Measurements from ENCODE around the gene ANKRD11.

The ANKRD11 gene

DNA sequence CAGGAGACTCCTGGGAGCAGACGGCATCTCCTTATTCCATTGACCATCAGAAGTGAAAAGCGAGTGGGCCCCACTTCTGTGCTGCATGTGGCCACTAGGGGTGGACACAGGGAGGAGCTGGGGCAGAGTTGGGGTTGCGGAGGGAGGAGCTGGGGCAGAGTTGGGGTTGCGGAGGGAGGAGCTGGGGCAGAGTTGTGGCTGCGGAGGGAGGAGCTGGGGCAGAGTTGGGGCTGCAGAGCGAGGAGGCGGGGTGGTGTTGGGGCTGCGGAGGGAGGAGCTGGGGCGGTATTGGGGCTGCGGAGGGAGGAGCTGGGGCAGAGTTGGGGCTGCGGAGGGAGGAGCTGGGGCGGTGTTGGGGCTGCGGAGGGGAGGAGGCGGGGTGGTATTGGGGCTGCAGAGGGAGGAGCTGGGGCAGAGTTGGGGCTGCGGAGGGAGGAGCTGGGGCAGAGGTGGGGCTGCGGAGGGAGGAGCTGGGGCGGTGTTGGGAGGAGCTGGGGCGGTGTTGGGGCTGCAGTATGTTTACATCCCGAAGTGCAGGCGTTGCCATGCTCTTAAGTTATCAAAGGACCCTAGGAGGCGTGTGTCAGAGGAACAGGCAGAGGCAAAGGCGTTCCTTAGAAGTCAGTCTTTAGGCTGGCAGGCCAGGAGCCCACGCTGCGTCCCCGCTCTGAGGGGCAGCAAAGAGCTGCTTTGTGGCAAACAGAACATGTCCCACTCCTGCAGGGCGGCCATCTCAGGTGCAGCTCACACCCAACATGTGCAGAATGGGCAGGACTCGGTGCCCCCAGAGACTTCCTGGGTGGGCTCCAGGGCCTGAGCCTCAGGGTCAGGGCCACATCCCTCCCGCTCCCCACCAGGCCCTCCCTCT lies 196.9 kb downstream of the ANKRD11 start:
- no peak for DNase-seq

DNA sequence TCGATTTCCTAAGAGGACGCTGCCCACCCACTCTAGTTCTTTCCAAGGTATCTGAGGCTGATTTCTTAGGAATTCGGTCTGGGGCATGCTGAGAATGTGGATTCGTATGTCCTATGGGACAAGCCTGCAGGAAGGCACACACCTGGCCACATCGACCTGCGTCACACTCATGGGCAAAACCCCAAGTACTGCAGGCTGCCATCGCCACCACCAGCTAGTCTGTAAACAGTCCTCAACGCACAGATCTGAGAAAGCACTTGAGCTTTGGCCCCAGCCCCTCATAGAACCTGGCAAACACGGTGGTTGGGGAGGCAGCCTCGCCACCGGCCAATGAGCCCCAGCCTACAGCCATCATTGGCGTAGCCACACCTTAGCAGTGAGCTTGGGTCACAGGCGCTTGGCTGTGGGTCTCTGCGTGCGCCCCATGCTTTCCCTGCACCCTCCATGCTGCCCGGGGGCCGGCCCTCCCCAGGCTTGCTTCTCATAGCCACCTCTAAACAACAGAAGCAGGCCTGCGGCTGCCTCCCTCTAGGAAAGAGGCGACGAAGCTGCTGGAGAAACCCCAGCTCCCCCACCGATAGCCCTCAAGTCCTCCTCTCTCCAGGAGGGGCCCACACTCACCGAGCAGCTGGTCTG lies 197.8 kb downstream of the ANKRD11 start:
- DNase-seq: no peak

- no peak for DNase-seq
These were observed 198.6 kb downstream of the ANKRD11 start for GRCh38 chr16:89291776-89292175.

GRCh38 chr16:89291363-89291762 lies 199.0 kb downstream of the ANKRD11 start:
- no peak for DNase-seq

- DNase-seq: no peak
These were observed 199.5 kb downstream of the ANKRD11 start for GRCh38 chr16:89290887-89291286.

GRCh38 chr16:89290472-89290871 lies 199.9 kb downstream of the ANKRD11 start:
- no peak for DNase-seq

DNA sequence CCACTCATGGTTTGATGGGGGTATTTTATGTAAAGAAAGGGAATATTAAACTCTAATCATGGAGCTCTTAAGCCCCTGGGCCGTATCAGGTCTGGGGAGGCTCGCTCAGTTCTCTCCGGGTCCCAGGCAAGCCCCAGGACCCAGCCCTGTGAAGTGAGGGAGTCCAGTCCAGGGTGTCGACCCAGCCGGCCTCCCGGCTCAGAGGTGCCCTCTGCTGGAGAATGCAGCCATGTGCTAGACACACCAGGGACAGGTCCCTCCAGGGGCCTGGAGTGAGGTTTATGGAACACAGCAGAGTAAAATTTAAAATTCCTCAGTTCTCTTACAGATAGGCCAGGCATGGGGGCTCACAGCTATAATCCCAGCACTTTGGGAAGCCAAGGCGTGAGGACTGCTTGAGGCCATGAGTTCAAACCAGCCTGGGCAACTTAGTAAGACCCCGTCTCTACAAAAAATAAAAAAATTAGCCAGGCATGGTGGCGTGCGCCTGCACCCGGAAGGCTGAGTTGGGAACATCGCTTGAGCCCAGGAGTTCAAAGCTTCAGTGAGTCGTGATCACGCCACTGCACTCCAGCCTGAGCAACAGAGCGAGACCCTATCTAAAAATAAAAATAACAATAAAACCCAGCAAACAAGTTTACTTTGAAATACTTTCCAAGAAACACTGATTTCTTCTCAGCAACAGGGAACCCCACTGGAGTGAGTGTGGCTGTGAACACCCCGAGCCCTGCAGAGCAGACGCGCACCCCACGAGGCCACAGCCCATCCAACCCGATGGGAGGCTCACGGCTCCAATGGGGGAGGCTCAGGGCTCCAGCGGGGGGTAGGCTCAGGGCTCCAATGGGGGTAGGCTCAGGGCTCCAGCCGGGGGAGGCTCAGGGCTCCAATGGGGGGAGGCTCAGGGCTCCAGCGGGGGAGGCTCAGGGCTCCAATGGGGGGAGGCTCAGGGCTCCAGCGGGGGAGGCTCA lies 200.6 kb downstream of the ANKRD11 start:
- peak; percentile 20 to 64 (median 27) for DNase-seq

DNA sequence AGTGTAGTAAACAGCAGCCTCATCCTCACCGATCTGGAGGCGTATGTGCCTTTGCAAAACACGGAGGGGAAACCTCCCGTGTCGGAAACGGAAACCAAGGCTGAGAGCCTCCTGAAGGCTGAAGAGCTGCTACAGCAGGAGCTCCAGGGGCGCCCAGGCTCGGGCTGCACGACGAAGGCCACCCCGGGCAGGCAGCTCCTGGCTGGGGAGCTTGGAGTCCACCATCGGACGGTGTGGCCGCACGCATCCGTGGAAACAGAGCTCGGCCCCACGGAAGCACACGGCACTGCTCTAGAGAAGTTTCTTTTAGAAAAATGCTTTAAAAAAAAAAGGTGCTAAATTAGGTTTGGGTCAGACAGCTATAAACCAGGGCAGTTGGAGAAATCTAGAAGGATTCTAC lies 201.4 kb downstream of the ANKRD11 start:
- no peak for DNase-seq

DNA sequence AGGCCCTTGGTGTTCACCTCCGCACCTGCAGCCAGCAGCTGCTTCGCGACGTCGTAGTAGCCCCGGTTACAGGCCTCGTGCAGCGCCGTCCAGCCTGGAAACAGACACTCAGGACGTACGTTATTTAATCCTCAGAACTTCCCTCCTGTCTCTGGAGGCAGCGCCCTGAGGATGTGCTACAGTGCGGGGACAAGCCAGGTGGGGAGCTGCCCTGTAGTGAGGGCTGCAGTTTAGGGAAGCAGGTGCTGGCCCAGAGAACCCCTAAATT lies 201.8 kb downstream of the ANKRD11 start:
- no peak for DNase-seq

DNA sequence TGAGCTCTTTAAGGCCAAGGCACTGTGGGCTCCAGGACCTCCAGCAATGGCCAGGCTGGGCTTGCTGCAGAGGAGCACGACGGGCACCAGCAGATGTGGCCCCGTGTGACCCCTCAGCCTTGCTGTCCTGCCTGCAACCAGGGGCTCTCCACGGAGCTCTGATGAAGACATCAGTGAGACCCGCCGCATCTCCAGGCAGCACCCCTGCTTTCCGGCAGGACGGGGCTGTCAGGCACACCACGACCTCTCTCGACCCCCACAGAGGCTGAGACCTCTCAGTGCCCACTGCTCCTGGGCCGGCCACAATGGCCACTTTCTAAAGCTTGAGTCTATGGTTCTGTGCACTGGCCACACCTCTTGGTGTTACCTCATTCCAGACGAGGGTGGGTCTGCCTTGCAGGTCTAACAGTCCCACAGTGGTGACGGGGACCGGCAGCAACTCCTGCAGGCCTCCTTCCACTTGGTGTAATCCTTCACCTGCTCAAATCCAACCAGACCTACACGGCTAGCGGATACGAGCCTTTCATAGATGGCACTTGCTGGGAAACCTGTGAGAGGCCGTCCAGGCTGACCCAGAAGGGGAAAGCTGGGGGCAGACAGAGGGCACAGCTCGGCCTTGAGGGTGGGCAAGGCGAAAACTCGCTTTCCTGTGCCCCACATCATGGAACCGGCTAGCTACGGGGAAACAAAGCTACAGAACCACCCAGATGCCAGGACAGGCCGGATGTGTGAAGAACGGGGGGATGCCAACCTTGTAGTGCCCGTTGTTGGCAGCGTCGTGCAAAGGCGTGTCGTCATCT lies 202.4 kb downstream of the ANKRD11 start:
- no peak for DNase-seq

DNA sequence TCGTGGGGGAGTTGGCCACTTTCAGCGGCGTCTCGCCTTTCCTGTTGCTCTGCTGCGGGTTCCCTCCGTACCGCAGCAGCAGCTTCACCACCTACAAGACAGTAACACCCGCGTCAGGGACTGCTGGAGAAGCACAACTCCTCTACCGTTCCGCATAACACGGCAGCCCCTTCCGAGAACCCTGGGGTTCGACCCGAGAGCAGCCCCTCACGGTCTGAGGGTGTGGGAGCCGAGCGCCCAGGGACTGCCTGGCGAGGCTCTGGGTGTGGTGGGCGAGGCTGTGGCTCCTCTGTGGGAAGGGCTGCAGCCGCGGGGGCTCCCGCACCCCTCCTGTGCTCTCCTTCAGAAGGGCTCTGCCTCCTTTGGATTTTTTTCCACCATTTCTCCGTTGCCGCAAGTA lies 204.3 kb downstream of the ANKRD11 start:
- DNase-seq: no peak

DNA sequence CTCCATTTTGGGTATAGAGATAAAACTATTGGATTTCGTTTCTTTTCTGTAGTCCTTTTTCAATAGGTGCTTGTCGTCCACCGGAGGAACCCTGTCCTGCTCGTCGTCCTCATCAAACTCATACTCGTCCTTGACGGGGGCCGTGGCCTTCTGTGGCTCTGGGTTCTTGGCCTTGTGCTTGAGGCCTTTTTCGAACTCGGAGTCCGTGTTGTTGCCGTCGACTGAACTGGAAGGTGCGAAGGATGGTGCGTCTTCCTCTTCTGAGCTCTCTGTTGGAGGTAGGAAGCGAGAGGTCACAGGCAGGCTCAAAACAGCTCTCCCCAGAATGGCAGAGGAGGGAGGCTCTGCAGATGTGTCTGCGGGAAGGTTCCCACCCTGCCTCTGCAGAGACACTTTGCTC lies 205.0 kb downstream of the ANKRD11 start:
- DNase-seq: no peak

- no peak for DNase-seq
These were observed 206.9 kb downstream of the ANKRD11 start for GRCh38 chr16:89283449-89283848.

DNA sequence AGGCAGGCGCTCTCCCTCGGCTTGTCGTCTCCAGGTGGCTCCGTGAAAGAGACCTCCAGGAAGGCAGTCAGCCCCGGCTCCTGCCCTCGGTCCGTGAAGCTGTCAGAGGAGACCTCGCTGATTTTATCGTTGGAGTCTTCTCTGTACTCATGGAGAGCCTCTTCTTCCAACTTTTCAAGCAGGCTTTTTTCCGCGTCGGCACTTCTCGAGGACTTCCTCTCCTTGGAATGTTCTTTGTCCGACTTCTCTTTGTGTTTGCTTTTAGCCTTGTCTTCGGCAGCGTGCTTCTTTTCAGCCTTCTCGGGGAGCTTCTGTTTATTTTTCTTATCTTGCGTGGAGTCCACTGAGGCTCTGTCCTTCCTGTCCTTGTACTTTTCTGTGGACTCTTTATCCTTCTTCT lies 207.8 kb downstream of the ANKRD11 start:
- DNase-seq: no peak

DNA sequence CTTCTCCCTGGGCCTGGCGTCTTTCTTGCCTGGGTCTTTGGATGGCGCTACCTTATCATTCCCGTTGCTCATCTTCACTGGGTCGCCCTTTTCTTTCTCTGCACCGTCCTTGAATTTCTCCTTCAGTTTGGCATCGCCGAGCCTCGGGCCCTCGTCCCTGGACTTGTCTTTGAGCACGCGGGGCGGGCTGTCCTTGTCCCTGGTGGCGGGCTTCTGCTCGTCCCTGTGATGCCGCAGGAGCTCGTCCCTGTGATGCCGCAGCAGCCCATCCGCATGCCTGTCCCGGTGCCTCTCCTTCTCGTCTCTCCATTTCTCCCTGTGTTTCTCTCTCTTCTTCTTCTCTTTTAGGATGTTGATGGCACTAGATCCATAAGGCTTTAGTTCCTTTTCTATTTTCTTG lies 208.5 kb downstream of the ANKRD11 start:
- no peak for DNase-seq

DNA sequence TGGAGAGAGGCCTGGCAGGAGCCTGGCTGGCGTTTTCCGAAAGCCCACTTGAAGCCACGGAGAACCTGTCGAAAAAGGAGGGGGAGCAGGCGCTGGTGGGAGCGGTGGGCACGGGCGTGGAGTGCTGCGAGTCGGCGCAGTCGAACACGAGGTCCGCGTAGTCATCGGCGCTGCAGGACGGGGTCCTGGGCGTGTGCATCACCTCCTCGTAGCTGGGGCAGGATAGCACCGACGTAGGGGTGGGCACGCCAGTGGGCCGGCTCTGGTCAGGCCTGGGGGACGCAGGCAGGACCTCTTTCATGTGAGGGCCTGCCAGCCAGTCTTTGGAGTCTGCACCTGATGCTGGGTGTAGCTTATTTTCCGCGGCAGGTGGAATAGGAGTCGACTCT lies 209.2 kb downstream of the ANKRD11 start:
- DNase-seq: no peak

DNA sequence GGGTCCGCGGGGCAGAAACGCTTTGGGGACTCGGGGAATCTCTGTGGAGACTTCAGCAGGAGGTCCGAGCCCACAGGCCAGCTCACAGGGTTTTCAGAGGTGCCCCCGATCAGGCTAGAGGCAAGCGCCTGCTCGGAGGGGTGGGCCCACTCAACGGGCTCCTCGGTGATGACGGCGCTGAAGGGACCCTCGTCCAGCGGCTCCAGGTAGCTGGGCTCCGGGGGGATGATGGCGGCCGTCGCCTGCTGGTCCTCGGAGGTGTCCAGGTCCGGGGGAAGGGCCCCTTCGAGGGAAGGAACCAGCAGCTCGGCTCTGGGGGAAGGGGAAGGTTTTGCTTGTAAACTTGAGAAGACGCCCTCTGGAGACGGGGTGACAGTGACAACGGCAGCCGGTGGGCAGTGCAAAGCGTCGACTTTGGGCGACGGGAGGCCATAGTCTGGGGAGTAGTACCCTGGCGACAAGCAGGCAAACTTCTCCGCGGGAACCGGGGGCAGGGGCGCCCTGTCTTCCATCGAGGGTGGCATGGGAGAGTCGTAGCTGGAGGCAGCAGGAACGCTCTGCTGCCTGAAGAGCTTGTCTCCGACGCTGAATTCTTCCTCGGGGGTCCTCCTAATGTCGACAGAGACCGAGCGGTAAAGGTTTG lies 209.7 kb downstream of the ANKRD11 start:
- DNase-seq: no peak

GRCh38 chr16:89279666-89280481 lies 210.5 kb downstream of the ANKRD11 start:
- DNase-seq: no peak

DNA sequence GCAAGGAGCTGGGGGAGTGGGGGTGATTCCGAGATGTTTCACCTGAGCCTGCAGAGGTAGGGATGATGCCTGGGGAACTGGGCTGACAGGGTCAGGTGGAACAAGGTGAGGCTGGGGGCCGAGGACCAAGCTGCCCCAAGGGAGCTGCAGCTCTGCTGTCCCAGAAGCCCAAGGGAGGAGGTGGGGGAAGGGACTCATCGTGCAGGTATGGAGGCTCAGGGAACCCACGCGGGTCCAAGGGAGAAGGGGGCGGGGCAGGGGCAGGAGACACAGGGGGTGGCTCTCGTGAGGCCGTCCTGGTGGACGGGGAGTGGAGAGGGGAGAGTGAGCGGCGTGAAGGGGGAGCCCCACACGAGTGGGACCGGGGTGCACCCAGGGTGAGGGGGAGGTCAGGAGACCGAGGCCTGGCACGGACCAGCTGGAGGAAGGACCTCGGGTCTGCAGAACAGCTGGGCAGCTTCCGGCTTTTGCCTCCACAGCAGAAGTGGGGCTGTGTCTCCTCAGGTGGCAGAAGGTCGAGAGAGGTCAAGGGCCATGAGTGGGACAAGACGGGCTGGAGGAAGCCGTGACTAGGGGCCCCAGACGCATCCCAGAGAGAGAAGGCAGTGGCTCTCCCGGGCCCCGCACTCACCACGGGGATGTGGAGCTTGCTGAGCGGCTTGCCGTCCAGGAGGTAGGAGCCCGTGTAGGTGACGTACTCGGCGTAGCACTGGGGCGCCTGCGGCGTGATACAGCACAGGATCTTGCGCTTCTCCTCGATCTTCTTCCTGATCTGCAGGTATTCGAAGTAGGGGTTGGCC lies 211.7 kb downstream of the ANKRD11 start:
- DNase-seq: no peak

DNA sequence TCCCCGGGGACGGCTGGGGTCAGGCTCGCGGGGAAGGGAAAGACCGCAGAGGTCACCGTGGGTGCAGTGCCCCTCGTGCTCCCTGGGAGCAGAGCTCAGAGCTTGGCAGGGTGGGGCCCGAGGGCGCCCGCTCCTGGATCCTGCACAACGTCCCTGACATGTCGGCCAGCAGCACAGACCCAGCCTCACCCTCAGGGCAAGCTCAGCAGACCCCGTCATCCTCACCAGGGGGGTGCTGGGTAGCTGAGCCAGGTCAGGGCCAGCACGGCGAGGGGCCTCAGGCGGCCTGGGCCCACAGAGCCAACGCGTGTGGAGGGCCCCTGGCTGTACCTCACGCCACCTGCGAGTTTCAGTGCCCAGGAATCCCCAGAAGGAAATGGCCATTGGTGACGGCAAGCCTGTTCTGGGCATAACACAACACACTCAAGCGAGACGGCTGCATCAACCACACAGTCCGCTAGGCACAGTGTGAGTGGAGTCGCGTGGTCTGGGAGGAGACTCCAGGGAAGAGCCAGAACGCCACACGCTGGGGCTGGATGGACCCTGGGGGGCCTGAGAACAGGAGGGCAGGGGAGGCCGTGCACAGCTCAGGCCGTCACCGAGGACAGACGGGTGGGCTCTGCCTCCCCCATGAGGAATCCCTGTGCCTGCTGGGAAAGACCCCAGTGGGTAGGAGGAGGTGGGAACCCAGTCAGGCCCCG lies 212.6 kb downstream of the ANKRD11 start:
- DNase-seq: no peak
